Tibial artery (tissue), 4 donors: ENCODE data around the gene ZC3H11A.

Experiments used
- DNase-seq, 2 donors: peaks; one replicate each; pipeline ENCODE4 v3.0.0-alpha.2; 2019
- H3K27ac ChIP-seq, 2 donors: fragments of 200-600 bp; sonication (generic) in 1 of 2; 1 replicate in 1 of 2; 2 replicates in 1 of 2; pipeline ENCODE4 v1.5.1; 2018 to 2019; ENCODE audit warnings: mild to moderate bottlenecking in 1 of 2
- H3K27me3 ChIP-seq, 2 donors: fragments of 200-600 bp; sonication (generic) in 1 of 2; one replicate each; pipeline versions ENCODE4 v1.5.1 to v1.6.0; 2016 to 2019
- H3K36me3 ChIP-seq, 3 donors: fragments of 200-600 bp; sonication (generic) in 2 of 3; one replicate each; pipeline ENCODE4 v1.5.1; 2016 to 2019; ENCODE audit warnings: mild to moderate bottlenecking in 2 of 3
- H3K4me1 ChIP-seq, 4 donors: fragments of 200-600 bp; sonication (generic) in 2 of 4; 1 replicate in 3 of 4; 2 replicates in 1 of 4; pipeline ENCODE4 v1.5.1; 2016 to 2019
- H3K4me3 ChIP-seq, 2 donors: fragments of 200-600 bp; sonication (generic) in 1 of 2; 1 replicate in 1 of 2; 2 replicates in 1 of 2; pipeline ENCODE4 v1.5.1; 2018 to 2019; ENCODE audit warnings: mild to moderate bottlenecking in 2 of 2
- H3K9me3 ChIP-seq, 3 donors: fragments of 200-600 bp; sonication (generic) in 1 of 3; one replicate each; pipeline ENCODE4 v1.5.1; 2016 to 2019
- intact Hi-C: fragments of 100-400 bp; cut with DNase I; formaldehyde crosslinking; loops from one replicate; pipeline ENCODE4 v1.15.0; 2023; ENCODE audit warnings: low total_unique reads
- TF ChIP-seq, protein P1 (sequence below), 2 experiments: fragments of 200-600 bp in 1 of 2; fragments of 450-650 bp in 1 of 2; IDR thresholded peaks; one replicate each; pipeline ENCODE4 v1.5.1; 2017 to 2019; ENCODE audit warnings: antibody characterized with exemption in 2 of 2, mild to moderate bottlenecking in 1 of 2, moderate library complexity in 1 of 2

Gene ZC3H11A

DNA sequence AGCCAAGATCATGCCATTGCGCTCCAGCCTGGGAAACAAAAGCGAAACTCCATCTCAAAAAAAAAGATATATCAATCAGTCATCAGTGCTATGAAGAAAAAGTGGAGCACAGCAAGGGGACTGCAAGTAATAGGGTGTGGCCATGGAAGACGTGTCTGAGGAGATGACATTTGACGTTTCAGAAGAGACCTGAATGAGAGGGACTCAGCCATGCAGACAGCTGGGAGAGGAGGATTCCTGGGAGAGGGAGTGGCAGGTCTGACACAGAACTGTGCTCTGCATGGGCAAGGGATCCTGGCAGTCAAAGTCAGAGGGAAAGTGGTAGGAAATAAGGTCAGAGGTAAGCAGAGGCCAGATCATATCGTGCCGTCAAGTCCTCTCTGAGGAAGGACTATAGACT lies 27.2 kb upstream of the ZC3H11A start:
- intact Hi-C loops: no loop called here
- peaks cover 0 to 20% (median 11%) of the 10 kb centered on the region in 4 donors for H3K4me1 ChIP-seq
- DNase-seq: no peak
- no peaks in the 10 kb centered on the region for H3K36me3 ChIP-seq
- TF ChIP-seq, protein P1, sequence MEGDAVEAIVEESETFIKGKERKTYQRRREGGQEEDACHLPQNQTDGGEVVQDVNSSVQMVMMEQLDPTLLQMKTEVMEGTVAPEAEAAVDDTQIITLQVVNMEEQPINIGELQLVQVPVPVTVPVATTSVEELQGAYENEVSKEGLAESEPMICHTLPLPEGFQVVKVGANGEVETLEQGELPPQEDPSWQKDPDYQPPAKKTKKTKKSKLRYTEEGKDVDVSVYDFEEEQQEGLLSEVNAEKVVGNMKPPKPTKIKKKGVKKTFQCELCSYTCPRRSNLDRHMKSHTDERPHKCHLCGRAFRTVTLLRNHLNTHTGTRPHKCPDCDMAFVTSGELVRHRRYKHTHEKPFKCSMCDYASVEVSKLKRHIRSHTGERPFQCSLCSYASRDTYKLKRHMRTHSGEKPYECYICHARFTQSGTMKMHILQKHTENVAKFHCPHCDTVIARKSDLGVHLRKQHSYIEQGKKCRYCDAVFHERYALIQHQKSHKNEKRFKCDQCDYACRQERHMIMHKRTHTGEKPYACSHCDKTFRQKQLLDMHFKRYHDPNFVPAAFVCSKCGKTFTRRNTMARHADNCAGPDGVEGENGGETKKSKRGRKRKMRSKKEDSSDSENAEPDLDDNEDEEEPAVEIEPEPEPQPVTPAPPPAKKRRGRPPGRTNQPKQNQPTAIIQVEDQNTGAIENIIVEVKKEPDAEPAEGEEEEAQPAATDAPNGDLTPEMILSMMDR (IDR thresholded peaks at IDR 0.05): no peak
- H3K27ac ChIP-seq: no peak overlapping the region
- H3K4me3 ChIP-seq: no peak overlapping the region
- H3K27me3 ChIP-seq: no peaks in the 10 kb centered on the region
- H3K9me3 ChIP-seq: no peaks in the 10 kb centered on the region

DNA sequence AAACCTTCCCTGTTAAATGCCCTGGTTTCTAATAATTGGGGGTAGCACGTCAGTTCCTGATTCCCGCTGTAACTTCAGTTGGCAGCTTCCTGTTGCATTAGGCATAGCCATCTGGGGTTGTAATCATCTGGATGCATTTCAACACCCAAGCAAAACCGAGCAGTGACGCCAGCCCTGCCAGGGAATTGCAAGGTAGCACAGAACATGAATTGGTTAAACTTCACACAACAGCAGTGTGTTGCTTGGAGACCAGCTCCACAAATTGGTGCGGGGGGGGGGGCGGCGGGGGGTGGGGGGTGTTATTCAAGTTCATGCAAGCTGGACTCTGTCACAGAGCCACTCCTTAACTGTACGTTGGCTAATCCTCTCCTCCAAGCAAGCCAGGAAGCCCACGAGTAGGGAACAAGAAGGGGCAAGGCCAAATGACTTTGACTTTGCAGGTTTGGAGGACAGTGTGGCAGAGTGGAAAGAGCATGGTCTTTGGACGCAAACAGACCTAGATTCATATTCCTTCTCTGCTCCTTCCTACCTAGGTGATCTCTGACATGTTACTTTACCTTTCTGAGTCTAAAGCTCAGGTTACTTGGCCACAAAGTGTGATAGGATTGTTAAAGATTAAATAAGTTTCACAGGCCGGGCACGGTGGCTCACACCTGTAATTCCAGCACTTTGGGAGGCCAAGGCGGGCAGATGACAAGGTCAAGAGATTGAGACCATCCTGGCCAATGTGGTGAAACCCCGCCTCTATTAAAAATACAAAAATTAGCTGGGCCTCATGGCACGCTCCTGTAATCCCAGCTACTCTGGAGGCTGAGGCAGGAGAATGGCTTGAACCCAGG lies 25.7 kb upstream of the ZC3H11A start:
- intact Hi-C loops: no loop called here
- peak; percentile 80 to 85 for DNase-seq
- H3K4me1 ChIP-seq: peaks cover 0 to 20% (median 11%) of the 10 kb centered on the region in 4 donors
- peak overlapping the region; percentile 4 to 12 for H3K4me3 ChIP-seq
- TF ChIP-seq, protein P1 (IDR thresholded peaks at IDR 0.05): no peak
- H3K36me3 ChIP-seq: no peaks in the 10 kb centered on the region
- H3K27ac ChIP-seq: no peak overlapping the region
- H3K27me3 ChIP-seq: no peaks in the 10 kb centered on the region
- H3K9me3 ChIP-seq: no peaks in the 10 kb centered on the region

DNA sequence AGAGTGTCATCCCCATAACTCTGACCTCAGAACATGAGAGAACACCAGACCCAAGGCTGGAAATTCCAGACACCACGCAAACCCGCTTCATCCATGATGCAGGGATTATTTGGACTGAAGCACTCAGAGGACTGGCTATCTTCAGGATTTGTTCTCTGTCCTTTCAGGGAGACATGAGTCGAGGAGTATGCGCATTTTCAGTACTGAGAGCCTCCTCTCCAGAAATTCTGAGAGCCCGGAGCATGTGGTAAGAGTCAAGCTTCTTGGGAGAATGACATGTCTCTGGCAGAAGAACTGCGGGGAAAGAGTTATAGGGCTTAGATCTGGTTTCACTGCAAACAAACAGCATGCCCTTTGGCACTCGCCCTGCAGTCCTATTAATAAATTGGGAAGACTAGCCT lies 23.5 kb upstream of the ZC3H11A start:
- H3K36me3 ChIP-seq: no peaks in the 10 kb centered on the region
- no peak overlapping the region for H3K27ac ChIP-seq
- H3K27me3 ChIP-seq: no peaks in the 10 kb centered on the region
- peaks cover 0 to 20% (median 11%) of the 10 kb centered on the region in 4 donors for H3K4me1 ChIP-seq
- no peak for DNase-seq
- TF ChIP-seq, protein P1 (IDR thresholded peaks at IDR 0.05): no peak
- intact Hi-C loops: no loop called here
- H3K4me3 ChIP-seq: no peak overlapping the region
- H3K9me3 ChIP-seq: no peaks in the 10 kb centered on the region

DNA sequence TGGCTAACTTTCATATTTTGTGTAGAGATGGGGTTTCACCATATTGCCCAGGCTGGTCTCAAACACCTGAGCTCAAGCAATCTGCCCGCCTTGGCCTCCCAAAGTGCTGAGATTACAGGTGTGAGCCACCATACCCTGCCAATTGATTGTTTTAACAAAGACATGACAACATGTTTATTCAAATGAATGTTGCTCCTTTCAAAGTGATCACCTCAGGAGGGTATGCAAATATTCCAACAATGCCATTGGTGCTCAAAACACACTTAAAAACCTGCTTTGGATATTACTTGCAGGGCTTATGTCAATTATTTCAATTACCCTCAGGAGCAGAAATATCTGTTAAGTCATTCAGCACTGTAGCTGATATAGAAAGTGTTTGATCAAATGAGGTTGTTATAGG lies 22.6 kb upstream of the ZC3H11A start:
- Histone ChIP-seq H3K27ac (no peak overlapping the region), H3K27me3 (no peaks in the 10 kb centered on the region), H3K4me1 (peaks cover 0 to 20% (median 11%) of the 10 kb centered on the region in 4 donors), H3K9me3 (no peaks in the 10 kb centered on the region), H3K4me3 (no peak overlapping the region), H3K36me3 (no peaks in the 10 kb centered on the region)
- intact Hi-C loops: no loop called here
- TF ChIP-seq, protein P1 (IDR thresholded peaks at IDR 0.05): no peak
- DNase-seq: no peak

DNA sequence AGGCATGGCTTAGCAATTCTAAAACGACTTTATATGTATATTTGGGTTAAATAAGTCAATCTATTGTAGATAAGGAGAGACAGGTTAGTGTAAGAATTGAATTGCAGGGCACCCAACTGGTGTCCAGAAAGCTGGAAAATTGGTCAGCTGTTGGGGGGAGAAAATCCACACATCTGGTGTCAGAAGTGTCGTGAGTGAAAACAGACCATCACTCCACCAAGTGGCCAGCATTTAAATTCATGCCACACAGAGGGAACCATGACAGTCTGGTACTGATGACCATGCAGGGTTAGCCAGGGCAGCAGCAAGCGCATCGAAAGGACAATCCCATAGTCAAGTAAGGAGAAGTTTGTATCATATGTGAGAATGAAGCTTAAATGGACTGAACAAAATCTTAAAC lies 18.8 kb upstream of the ZC3H11A start:
- H3K4me1 ChIP-seq: peaks cover 0 to 7% (median 1%) of the 10 kb centered on the region in 4 donors
- H3K27me3 ChIP-seq: no peaks in the 10 kb centered on the region
- no peak overlapping the region for H3K4me3 ChIP-seq
- no peaks in the 10 kb centered on the region for H3K9me3 ChIP-seq
- TF ChIP-seq, protein P1 (IDR thresholded peaks at IDR 0.05): peak in 1 of 2 experiments; percentile 12
- intact Hi-C loops: no loop called here
- no peaks in the 10 kb centered on the region for H3K36me3 ChIP-seq
- no peak overlapping the region for H3K27ac ChIP-seq
- DNase-seq: no peak
